ENCODE data around the gene JMJD8. TPM values are rescaled to one million over a fixed set of nuclear protein-coding genes. Genes with fewer than 3 reads are reported as not detected.
A peak's percentile ranks its signal among the peaks of the same experiment; 100 is the strongest.

The JMJD8 gene, protein sequence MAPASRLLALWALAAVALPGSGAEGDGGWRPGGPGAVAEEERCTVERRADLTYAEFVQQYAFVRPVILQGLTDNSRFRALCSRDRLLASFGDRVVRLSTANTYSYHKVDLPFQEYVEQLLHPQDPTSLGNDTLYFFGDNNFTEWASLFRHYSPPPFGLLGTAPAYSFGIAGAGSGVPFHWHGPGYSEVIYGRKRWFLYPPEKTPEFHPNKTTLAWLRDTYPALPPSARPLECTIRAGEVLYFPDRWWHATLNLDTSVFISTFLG
- polyA plus RNA-seq (ENCODE audit: insufficient read length): 35.1 TPM

DNA sequence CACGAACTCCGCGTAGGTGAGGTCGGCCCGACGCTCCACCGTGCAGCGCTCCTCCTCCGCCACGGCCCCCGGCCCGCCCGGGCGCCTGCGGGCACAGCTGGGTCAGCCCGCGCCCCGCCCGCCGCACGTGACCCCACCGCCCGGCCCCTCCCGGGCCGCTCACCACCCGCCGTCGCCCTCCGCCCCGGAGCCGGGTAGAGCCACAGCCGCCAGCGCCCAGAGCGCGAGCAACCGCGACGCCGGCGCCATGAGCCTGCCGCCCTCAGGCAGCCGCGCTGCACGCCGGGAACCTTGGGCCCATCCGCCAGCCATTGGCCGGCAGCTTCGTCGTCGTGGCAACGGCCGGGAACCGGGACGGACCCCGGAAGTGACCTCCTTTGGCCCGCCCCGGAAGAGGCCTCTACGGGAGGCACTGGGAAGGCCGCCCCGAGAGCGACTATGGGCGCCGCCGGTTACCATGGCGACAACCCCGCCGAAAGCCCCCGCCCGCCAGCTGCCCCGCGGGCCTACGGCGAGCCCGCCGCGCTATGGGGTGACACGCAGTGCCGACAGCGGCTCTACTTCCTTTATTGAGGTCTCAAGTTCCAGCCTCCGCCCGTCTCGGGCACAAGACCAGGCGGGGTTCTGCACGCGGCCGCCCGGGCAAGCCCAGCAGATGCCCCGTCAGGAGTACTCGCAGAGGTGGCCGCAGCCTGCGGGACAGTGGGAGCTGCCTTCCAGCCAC lies at the start of gene JMJD8:
JMJD8 (minus strand) TSS at position 264 of the 724 bp plus-strand sequence; CDS start at position 249, 15 bp downstream.
- peak; percentile 77 for DNase-seq (ENCODE audit: low read depth)

DNA sequence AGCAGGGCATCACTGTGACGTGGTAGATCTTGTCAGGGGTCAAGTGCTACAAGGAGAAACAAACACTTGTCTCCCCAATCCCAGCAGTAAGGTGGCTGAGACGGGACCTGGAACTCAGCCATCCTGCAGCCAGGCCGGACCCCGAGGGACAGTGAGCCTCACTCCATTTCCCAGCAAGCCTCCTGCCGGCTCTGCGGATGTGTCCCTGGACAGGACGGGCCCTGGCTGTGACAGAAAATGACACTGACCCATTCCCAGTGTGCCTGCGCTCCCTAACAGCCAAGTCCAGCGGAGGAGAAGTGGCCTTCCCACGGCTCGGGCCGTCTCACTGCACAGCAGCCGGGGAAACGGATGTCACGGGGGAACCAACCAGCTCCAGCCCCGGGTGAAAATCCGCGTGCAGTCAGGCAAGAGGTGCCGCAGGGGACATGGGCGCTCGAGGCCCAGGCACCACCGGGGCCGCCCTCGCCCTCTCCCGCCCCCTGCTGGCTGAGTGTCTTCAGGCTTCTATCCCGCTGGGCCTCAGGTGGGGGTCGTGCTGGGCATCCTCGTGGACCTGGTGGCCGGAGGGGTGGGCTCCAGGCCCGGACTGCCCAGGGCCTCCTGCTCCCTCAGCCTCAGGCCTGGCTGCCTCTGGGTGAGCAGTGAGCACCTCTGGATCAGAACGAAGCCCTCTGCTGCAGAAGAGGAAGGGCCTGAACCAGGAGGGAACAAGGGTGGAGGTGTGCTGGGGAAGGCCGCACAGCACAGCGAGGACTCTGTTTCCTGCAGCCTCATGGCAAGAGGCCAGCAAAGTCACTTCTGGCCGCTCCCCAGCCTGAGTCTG lies 49.5 kb upstream of the JMJD8 start:
- DNase-seq (ENCODE audit: low read depth): no peak

DNA sequence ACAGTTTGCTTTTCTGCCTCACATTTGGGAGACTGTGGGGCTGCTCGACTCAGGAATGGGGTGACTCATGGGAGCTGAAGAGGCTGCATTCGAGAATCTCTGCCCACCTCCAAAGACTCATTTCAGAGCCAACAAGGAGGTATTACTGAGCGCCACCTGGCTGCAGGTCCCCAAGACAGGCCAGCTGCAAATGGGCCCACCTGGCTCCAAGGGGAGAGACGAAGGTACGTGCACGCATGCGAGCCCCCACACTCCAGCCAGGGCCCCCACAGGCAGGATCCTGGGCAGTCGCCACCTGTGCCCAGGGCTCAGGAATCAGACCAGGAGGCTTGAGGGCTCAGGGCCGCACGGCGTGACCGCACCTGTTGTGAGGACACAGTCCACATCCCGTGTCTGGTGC lies 48.8 kb upstream of the JMJD8 start:
- DNase-seq (ENCODE audit: low read depth): no peak

DNA sequence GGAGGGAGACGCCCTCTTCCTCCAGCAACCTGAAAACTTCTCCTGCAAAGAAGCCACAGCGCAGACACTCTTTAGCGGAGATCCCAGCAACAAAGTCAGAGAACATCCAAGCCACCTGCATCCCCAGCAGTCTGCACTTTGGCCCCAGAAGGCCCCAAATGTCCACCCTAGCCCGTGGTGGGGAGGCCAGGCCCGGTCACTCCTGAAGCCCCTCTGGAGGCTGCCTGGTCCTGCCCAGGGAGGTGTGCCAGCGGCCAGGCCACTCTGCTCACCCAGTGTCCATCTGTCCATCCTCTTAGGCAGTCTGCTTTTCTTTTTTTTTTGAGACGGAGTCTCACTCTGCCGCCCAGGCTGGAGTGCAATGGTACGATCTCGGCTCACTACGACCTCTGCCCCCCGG lies 48.2 kb upstream of the JMJD8 start:
- no peak for DNase-seq (ENCODE audit: low read depth)

DNA sequence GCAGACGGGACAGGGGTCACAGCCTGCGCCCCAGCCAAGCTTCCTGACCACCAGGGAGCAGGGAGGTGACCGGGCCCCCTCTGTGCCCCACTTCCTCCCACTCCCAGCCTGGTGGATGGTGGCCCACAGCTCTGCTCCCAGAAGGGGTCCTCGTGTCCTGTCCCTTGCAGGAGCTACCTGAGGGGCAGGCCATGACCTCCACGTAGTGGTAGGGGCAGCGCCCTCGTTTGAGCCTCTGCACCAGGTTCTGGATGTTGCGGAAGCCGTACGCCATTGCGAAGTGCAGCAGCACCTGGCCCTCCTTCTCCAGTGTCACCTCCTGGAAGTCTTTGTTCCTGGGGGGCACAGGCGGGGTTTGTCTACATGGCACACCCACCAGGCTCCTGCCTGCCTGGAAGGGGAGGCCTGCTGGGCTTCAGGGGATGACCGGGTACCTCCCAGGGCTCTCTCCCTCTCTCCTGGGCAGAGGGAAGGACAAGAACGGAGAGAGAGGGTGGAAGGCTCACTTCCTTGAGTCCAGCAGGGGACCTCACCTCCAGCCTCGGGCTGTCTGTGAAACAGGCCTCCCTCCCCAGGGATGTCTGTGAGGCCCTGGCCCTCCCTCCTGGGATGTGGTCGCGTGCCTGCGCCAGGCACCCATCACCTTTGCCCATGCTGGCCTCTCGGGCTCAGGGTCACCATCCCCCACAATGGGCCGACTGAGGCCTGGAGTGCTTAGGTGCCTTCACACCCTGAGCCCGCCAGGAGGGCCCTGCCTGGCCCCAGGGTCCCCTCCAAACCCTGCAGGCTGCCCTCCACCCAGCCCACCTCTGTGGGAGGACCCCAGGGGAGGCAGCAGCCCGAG lies 46.8 kb upstream of the JMJD8 start:
- DNase-seq (ENCODE audit: low read depth): no peak

DNA sequence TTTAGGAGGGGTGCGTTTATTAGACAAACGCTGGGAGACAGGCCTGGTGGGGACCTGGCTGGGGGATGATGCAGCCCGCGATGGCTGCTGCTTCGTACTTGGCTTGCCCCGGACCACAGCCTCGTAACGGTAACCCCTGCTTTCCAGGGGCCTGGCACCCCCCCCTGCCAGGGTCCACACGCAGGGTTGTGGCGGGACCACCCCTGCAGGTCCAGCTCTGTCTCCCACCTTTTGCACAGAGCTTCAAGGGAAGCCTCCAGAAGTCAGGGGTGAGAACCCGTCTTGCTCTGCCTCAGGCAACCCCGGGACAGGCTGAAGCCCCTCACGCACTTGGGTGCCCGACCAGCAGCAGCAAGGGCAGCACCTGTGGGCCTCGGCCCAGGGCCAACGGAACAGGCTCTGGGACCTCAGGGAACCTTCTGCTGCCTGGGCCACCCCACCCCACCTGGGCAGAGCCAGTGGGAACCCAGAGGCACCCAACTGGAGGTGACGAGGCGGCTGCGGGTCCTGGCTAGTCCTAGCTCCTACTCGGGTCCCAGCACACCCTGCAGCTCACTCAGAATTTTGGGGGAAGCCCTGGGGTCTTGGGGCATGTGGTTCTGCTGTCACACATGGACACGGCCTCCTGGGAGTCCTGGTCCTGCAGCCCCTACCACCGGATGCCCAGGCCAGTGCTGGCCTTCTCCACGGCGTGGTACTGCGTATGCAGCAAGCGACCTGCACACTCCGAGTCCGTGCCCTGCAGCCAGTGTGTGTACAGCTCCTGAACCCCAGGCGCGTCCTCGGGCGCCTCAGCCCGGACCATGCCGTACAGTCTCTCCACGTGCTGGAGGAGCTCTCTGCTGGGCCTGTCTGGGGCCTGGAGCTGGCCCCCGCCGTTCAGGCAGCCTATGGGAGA lies 45.9 kb upstream of the JMJD8 start:
- no peak for DNase-seq (ENCODE audit: low read depth)

DNA sequence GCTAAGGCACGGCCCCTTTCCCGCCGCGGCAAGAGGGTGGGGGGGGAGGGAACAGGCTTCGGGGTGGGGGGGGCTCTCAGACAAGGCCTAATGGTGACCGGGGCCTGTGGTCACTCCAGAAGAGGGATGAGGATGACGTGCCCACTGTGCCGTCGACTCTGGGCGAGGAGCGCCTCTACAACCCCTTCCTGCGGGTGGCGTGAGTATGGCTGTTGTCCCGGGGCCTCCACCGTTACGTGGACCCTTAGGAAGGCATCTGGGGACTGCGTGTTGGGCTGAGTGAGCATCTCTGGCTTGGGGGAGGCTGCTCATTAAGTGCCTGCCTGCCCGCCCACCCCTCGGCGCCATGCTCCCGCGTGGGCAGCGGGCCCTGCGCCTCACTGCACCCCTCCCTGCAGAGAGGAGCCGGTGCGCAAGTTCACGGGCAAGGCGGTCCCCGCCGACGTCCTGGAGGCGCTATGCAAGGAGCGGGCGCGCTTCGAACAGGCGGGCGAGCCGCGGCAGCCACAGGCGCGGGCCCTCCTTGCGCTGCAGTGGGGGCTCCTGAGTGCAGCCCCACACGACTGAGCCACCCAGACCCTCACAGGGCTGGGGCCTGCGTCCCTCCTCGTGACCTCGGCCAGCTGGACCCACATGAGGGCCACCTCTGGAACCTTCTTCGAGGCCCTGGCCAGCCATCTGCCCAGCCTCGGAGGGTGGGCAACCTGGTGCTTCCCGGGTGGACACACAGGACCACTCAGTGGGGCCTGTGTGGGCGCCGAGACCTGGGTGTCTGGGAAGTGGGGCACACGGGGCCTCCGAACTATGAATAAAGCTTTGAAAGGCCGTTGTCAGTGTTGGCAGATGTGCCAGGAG lies 45.0 kb upstream of the JMJD8 start:
- no peak for DNase-seq (ENCODE audit: low read depth)

DNA sequence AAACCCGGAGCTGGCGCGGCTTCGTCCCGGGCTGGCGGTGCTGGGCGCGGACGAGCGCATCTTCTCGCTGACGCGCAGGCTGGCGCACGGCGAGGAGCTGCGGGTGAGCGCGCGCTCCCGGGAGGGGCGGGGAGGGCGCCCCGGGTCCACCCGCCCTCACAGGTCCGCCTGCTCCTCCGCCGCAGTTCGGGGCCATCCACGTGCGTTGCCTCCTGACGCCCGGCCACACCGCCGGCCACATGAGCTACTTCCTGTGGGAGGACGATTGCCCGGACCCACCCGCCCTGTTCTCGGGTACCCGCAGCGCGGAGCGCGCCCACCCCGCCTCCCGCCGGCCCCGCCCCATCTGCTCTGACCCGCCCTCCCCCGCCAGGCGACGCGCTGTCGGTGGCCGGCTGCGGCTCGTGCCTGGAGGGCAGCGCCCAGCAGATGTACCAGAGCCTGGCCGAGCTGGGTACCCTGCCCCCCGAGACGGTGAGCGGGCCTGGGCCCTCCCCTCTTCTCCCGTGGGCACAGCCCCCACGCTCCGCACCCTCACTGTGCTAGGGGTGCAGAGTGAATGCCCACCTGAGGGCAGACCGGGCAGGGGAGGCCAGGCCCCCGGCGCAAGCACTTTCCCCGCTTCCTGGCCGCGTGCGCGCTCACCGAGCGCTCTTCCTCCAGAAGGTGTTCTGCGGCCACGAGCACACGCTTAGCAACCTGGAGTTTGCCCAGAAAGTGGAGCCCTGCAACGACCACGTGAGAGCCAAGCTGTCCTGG lies 44.2 kb upstream of the JMJD8 start:
- DNase-seq (ENCODE audit: low read depth): no peak

DNA sequence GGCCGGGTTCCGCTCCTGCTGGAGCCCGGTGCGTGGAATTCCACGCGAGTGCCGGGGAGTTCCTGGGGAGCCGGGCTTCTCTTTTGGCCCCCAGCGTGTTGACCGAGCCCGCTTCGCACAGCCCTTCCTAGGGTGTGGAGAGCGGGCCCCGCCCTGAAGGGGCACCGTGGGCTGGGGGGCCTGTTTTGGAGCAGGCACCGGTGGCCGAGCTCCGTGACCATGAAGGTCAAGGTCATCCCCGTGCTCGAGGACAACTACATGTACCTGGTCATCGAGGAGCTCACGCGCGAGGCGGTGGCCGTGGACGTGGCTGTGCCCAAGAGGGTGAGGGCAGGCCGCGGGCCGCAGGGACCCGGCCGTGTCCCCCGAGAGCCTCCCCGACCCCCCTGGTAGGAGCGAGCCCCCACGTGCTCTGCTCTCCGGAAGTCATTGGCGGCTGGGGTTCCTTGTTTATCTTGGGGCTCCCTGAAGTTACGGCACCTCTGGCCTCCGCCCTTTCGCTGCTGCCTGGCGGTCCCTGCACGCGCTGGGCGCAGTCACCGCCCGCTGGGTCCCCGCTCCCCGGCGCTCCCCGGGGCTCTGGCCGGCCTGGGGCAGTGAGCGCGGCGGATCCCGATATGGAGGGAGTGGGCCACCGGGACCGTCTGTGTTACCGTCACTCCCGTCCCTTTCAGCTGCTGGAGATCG lies 43.3 kb upstream of the JMJD8 start:
- DNase-seq (ENCODE audit: low read depth): no peak

DNA sequence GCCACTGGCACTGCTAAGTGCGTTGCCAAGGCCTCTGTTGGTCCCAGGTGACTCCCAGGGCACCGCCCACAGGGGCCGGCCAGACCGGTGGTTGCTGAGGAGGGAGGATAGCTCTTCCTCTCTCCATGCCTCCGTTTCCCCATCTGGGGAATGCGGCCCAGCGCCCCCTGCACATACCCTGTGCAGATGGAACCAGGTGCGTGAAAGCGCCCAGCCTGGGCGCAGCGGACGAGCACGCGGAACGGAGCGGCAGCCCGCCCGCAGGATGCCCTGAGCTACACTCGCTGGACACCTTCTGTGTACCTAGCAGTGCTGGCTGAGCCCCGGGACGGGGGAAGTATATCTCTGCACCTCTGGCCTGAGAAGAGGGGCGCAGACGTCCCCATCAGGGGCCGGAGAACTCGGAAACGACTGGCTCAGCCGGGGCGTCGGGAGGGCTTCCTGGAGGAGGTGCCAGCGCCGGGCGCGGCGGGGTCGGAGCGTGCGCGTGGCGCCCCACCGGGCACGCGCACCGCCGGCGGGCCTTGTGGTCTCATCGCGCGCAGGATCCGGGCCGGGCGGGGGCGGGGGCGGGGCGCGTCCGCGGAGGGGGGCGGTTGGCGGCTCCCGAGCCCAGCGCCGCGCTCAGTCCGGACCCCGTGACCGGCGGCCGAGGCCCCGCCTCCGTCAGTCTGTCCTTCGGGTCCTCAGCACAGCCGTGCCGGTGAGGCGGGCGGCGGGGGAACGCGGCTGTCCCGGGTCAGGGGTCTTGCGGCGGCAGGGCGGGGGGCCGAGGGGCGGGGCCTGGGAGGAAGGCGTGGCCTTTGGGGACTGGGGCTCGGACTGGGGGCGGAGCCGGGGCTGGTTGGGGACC lies 42.5 kb upstream of the JMJD8 start, which contains the start of the genes CCDC78 and HAGHL:
CCDC78 (minus strand) TSS at position 6 of the 853 bp plus-strand sequence. CDS start 76 bp downstream, outside the sequence.
HAGHL (plus strand) TSS at position 669 of the 853 bp plus-strand sequence. CDS start 404 bp downstream, outside the sequence.
- DNase-seq (ENCODE audit: low read depth): no peak

DNA sequence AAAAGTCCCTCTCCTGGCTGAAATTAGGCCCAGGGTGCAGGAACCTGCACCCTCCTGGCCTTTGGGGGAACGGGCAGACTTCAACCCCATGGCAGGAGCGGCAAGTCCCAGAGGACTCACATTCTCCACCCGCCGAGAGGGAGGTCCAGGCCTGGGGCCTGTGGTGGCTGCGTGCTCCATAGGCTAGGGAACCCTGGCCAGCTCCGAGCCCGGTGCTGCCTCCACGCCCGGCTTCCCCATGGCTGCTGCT lies 42.0 kb upstream of the JMJD8 start:
- DNase-seq (ENCODE audit: low read depth): no peak

DNA sequence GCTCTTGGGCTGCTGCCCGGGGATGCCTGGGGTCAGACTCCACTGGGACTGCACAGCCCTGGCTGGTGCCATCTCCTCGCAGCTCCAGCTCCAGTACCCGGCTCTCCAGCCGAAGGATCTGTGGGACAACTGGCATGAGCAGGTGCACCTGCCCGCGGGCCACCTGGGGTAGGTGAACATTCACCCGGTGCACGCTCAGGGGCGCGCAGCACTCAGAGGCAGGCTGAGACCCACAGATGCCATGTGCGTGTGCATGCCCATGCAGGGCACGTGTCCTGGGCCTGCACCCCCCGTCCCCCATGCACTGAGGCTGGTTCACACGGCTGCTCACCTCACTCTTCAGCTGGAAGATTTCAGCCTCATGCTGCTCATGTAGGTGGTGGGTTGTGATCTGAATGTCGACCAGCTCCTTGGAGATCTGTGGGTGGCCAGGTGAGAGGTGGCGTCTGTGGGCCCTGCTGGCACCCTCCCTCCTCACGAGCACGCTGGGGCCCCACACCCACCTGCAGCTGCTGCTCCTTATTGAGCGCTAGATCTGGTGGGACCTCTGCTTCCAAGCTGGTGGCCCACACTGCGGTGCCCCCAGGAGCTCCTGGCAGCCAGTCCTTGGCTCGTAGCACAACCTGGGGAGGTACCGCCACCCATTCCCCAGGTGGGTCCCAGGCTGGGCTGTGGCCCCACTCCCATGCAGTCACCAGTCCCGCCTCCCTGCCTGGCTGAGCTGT lies 41.5 kb upstream of the JMJD8 start:
- no peak for DNase-seq (ENCODE audit: low read depth)

DNA sequence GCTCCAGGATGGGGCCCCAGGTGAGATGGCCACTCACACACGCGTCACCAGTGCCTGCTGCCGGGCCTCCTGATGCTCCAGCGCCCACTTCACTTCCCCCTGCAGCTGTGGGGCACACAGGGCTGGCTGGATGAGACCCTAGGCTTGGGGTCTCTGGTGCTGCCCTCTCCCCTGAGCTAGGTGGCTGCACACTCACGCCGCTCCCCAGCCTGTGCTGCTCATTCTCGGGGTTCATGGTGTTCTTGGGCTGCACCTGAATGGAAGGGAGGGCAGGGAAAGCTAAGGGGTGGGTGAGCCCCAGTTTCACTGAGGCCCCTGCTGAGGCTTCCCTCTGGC lies 40.9 kb upstream of the JMJD8 start:
- no peak for DNase-seq (ENCODE audit: low read depth)

DNA sequence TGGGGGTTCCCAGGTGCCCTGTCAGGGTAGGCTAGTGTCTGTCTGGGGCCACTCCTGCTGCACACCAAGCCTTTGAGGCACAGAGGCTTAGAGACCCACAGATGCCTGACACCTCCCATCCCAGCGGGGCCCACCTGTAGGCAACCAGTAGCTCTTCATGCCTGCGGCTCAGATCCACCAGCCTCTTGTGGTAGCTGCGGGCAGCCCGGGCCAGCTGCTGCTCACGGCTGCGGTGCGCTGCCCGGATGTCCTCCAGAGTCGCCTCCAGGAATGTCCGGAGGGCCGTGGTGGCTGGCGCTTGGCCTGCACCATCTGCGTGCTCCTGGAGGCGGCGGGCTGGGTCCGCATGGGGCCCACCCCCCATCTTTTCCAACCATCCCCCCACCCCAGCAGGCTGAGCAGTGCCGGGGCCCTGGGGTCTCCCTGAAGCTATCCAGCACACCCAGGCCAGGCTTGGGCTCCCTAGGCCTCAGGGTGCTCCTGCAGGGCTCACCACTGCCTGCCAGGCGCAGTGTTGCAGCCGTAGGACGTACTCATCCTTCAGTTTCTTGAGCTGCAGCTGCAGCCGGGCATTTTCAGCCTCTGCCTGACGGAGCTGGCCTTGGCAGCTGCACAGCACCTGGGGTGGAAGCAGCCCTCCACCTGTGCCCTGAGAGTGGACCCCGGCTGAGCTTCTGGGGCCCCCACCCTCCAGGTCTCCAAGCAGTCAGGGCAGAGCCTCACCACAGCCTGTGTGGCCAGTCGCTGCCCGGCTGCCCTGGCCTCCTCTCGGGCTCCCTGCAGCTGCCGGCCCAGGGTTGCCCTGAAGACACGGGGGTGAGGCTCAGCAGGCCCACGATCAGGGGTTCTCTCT lies 40.3 kb upstream of the JMJD8 start:
- no peak for DNase-seq (ENCODE audit: low read depth)

DNA sequence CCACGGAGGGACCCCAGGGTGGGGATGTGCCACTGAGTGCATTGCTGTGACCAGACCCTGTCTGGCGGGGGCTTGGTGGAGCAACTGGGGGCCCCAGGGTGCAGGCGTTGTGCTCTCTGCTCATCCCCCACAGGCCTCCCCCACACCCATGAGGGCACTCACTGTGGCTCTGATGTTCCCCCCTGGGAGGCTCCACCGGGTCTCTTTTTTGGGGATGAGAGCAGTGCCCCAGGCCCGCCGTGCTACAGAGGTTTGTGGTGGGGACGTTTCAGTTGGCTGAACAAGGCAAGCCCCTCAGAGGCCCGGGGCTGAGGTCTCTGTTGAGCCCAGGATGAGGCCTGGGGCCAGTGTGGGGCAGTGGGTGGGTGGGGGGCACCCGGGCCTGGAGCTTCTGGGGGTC lies 39.6 kb upstream of the JMJD8 start:
- no peak for DNase-seq (ENCODE audit: low read depth)

All from forelimb muscle (tissue), 1 donor.